ENCODE data around the gene ZNF786.

DNA sequence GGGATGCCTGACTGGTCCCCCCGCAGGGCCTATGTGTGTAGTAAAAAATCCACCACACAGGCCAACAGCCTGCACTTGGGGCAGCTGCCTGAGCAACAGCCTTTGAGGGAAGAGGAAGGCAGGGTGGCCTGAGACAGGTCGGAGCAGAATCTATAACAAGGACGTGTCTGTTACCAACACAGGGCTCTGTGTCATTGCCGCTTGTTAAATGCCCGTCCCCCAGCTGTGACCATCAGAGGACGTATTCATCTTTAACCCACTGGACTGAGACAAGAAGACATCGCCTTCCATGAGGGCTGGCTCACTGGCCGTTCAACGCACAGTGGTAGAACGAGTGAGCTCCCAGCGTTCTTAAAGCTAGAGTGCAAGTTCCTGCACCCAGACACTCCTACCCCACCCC, 70.0 kb downstream of the ZNF786 start:
- TF ChIP-seq, protein P1, sequence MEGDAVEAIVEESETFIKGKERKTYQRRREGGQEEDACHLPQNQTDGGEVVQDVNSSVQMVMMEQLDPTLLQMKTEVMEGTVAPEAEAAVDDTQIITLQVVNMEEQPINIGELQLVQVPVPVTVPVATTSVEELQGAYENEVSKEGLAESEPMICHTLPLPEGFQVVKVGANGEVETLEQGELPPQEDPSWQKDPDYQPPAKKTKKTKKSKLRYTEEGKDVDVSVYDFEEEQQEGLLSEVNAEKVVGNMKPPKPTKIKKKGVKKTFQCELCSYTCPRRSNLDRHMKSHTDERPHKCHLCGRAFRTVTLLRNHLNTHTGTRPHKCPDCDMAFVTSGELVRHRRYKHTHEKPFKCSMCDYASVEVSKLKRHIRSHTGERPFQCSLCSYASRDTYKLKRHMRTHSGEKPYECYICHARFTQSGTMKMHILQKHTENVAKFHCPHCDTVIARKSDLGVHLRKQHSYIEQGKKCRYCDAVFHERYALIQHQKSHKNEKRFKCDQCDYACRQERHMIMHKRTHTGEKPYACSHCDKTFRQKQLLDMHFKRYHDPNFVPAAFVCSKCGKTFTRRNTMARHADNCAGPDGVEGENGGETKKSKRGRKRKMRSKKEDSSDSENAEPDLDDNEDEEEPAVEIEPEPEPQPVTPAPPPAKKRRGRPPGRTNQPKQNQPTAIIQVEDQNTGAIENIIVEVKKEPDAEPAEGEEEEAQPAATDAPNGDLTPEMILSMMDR (IDR thresholded peaks at IDR 0.05): no peak
- no peak for TF ChIP-seq POLR2A (IDR thresholded peaks at IDR 0.05)
- TF ChIP-seq EP300 (IDR thresholded peaks at IDR 0.05): no peak
- TF ChIP-seq POLR2AphosphoS5 (IDR thresholded peaks at IDR 0.05): no peak

Measured in upper lobe of left lung (tissue), 4 donors.